Left lung (tissue), 10 donors: Measurements from ENCODE around the gene DACT2. TPM values are rescaled to one million over a fixed set of nuclear protein-coding genes. Genes with fewer than 3 reads are reported as not detected.
A peak's percentile ranks its signal among the peaks of the same experiment; 100 is the strongest.

Experiments
- ATAC-seq: fragments of 200-7000 bp; cut with Tn5 transposase; one replicate; pipeline ENCODE4 v1.9.1; 2020; ENCODE audit warnings: moderate library complexity
- DNase-seq, 4 donors: peaks; one replicate each; pipeline ENCODE4 v3.0.0-alpha.2; 2013 to 2020
- H3K27ac ChIP-seq, 2 donors: fragments of 200-600 bp; sonication (generic) in 1 of 2; one replicate each; pipeline versions ENCODE4 v1.5.0 to v1.8.0; 2020 to 2021
- H3K27me3 ChIP-seq, 2 donors: fragments of 200-600 bp; sonication (generic) in 1 of 2; one replicate each; pipeline versions ENCODE4 v1.5.0 to v1.8.0; 2020 to 2021
- H3K36me3 ChIP-seq, 2 donors: fragments of 200-600 bp; sonication (generic) in 1 of 2; one replicate each; pipeline versions ENCODE4 v1.5.0 to v1.8.0; 2020 to 2021
- H3K4me1 ChIP-seq, 2 donors: fragments of 200-600 bp; one replicate each; pipeline ENCODE4 v1.8.0; 2021
- H3K4me3 ChIP-seq, 2 donors: fragments of 200-600 bp; sonication (generic) in 1 of 2; one replicate each; pipeline versions ENCODE4 v1.5.0 to v1.8.0; 2020 to 2021; ENCODE audit warnings: mild to moderate bottlenecking in 1 of 2
- H3K9me3 ChIP-seq, 2 donors: fragments of 200-600 bp; sonication (generic) in 1 of 2; one replicate each; pipeline versions ENCODE4 v1.5.0 to v1.8.0; 2020 to 2021
- CTCF ChIP-seq, 2 donors: fragments of 200-600 bp; sonication (generic) in 1 of 2; IDR thresholded peaks; one replicate each; pipeline versions ENCODE4 v1.5.0 to v1.8.0; 2021; ENCODE audit warnings: antibody characterized with exemption in 2 of 2
- intact Hi-C, 2 donors: fragments of 100-400 bp; cut with DNase I; formaldehyde crosslinking; loops; one replicate each; pipeline versions ENCODE4 v1.11.2 to v1.14.2; 2022
- polyA plus RNA-seq, 6 donors: library from polyadenylated mRNA; unstranded; fragments of 120-200 nt; gene quantifications; one replicate each; pipeline ENCODE4 v1.2.1, GENCODE V29; 2013; ENCODE audit not compliant: insufficient read length in 6 of 6
- total RNA-seq, 2 donors: library from RNA; stranded (reverse); fragmentation: NEBNext Ultra II Directional; extraction: Animal tissue kit (Norgen Biotek cat#: 25700); gene quantifications; one replicate each; pipeline ENCODE4 v1.2.1, GENCODE V29; 2021
- donor health status: DM: no; HTN: yes; CAD: no.
- donor health status: DM: no; HTN: no; CAD: no.

DACT2 gene
- total and polyA plus RNA-seq, 8 donors: 1.4 to 50.1 (median 38.7) TPM

- no peak for ATAC-seq
- Histone ChIP-seq H3K9me3 (no peaks in the 10 kb centered on the region), H3K36me3 (no peaks in the 10 kb centered on the region), H3K4me1 (no peaks in the 10 kb centered on the region), H3K4me3 (no peak overlapping the region), H3K27me3 (no peaks in the 10 kb centered on the region), H3K27ac (no peak overlapping the region)
- TF ChIP-seq CTCF (IDR thresholded peaks at IDR 0.05): no peak
- DNase-seq: no peak
- intact Hi-C loops: no loop called here
Measured at GRCh38 chr6:168263351-168263905, 56.1 kb downstream of the DACT2 start.

GRCh38 chr6:168261234-168261633 lies 58.3 kb downstream of the DACT2 start:
- H3K9me3 ChIP-seq: no peaks in the 10 kb centered on the region
- no peaks in the 10 kb centered on the region for H3K36me3 ChIP-seq
- ATAC-seq (no peak), DNase-seq (no peak)
- H3K27me3 ChIP-seq: no peaks in the 10 kb centered on the region
- intact Hi-C loops: no loop called here
- no peak for TF ChIP-seq CTCF (IDR thresholded peaks at IDR 0.05)
- no peak overlapping the region for H3K4me3 ChIP-seq
- H3K4me1 ChIP-seq: no peaks in the 10 kb centered on the region
- H3K27ac ChIP-seq: no peak overlapping the region

GRCh38 chr6:168260420-168260987 lies 59.1 kb downstream of the DACT2 start:
- H3K36me3 ChIP-seq: no peaks in the 10 kb centered on the region
- no peak for TF ChIP-seq CTCF (IDR thresholded peaks at IDR 0.05)
- no peak overlapping the region for H3K4me3 ChIP-seq
- no peaks in the 10 kb centered on the region for H3K4me1 ChIP-seq
- ATAC-seq (no peak), DNase-seq (peak in 1 of 4 donors; percentile 72)
- H3K9me3 ChIP-seq: peaks cover 0 to 4% of the 10 kb centered on the region in 2 donors
- H3K27ac ChIP-seq: no peak overlapping the region
- no peaks in the 10 kb centered on the region for H3K27me3 ChIP-seq
- intact Hi-C loops: no loop called here

DNA sequence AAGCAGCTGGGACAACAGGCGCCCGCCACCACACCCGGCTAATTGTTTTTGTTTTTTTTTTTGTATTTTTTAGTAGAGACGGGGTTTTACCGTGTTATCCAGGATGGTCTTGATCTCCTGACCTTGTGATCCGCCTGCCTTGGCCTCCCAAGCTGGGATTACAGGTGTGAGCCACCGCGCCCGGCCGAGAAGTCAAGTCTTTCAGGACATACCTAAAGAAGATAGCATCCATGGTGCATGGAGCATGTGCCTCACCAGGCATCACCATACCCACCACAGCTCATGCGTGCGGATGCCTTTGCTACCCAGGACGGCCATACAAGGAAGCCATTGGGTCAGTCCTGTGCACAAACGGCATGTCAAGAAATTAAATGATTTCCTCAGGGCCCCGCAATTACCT lies 60.8 kb downstream of the DACT2 start:
- TF ChIP-seq CTCF (IDR thresholded peaks at IDR 0.05): no peak
- Histone ChIP-seq H3K36me3 (no peaks in the 10 kb centered on the region), H3K9me3 (peaks cover 0 to 4% of the 10 kb centered on the region in 2 donors), H3K4me3 (no peak overlapping the region), H3K27me3 (no peaks in the 10 kb centered on the region), H3K4me1 (no peaks in the 10 kb centered on the region), H3K27ac (no peak overlapping the region)
- DNase-seq: no peak
- intact Hi-C loops: no loop called here
- no peak for ATAC-seq

- H3K36me3 ChIP-seq: no peaks in the 10 kb centered on the region
- H3K27me3 ChIP-seq: no peaks in the 10 kb centered on the region
- H3K27ac ChIP-seq: no peak overlapping the region
- ATAC-seq: no peak
- no peak for TF ChIP-seq CTCF (IDR thresholded peaks at IDR 0.05)
- no peaks in the 10 kb centered on the region for H3K4me1 ChIP-seq
- H3K9me3 ChIP-seq: peaks cover 0 to 4% of the 10 kb centered on the region in 2 donors
- intact Hi-C loops: no loop called here
- DNase-seq: no peak
- H3K4me3 ChIP-seq: no peak overlapping the region
Measured at GRCh38 chr6:168256940-168257339, 62.6 kb downstream of the DACT2 start.

Other genes with a start within 250 kb of the DACT2 start
- gene FRMD1, start 240.6 kb downstream of the DACT2 start, total RNA-seq: not detected
- 1 to 10 TPM; 3.4 to 7.2 (median 6.0) TPM for gene FRMD1, start 240.6 kb downstream of the DACT2 start, polyA plus RNA-seq
- gene SMOC2, start 121.4 kb upstream of the DACT2 start, total RNA-seq: 1 to 10 TPM; 7.1 to 8.9 TPM
- gene SMOC2, start 121.4 kb upstream of the DACT2 start, polyA plus RNA-seq: 10 to 100 TPM in 3 of 6 donors, 1 to 10 TPM in 3; 7.4 to 18.8 (median 9.9) TPM